ENCODE measurements around the gene ARHGEF4.

ARHGEF4 gene

GRCh38 chr2:130883496-130883895 lies 46.8 kb downstream of the ARHGEF4 start:
- no peak for TF ChIP-seq CTCF (conservative IDR thresholded peaks at IDR 0.05; ENCODE audit: low read length)
- no peak for TF ChIP-seq EZH2phosphoT487 (IDR thresholded peaks at IDR 0.05; ENCODE audit: borderline replicate concordance)
- no peaks in the 10 kb centered on the region for H3K4me1 ChIP-seq (ENCODE audit: insufficient read depth, low read length, poor library complexity, severe bottlenecking)
- no peaks in the 10 kb centered on the region for H3K27me3 ChIP-seq (ENCODE audit: insufficient read depth, low read length, poor library complexity, severe bottlenecking)
- H3K4me3 ChIP-seq (ENCODE audit: low read length, poor library complexity, severe bottlenecking) = no peak overlapping the region
- no peak overlapping the region for H2AFZ ChIP-seq (ENCODE audit: low read length)
- H3K4me2 ChIP-seq (ENCODE audit: low read depth, low read length, poor library complexity, severe bottlenecking) = no peak overlapping the region
- H3K9me3 ChIP-seq (ENCODE audit: insufficient read depth, low read depth, low read length) = no peaks in the 10 kb centered on the region
- H4K20me1 ChIP-seq (ENCODE audit: insufficient read depth, low read length, poor library complexity, severe bottlenecking) = no peaks in the 10 kb centered on the region
- no peak overlapping the region for H3K9ac ChIP-seq (ENCODE audit: low read depth, low read length, poor library complexity, severe bottlenecking)
- H3K36me3 ChIP-seq (ENCODE audit: insufficient read depth, low read length) = no peaks in the 10 kb centered on the region
- H3F3A ChIP-seq (ENCODE audit: low read depth) = no peaks in the 10 kb centered on the region
- no peaks in the 10 kb centered on the region for H3K9me2 ChIP-seq (replicated peaks; ENCODE audit: low read depth, low read length)
- H3K79me2 ChIP-seq (ENCODE audit: insufficient read depth, low read length) = no peaks in the 10 kb centered on the region

- no peaks in the 10 kb centered on the region for H3K9me3 ChIP-seq (ENCODE audit: insufficient read depth, low read depth, low read length)
- H3K27me3 ChIP-seq (ENCODE audit: insufficient read depth, low read length, poor library complexity, severe bottlenecking) = no peaks in the 10 kb centered on the region
- no peaks in the 10 kb centered on the region for H3K79me2 ChIP-seq (ENCODE audit: insufficient read depth, low read length)
- no peaks in the 10 kb centered on the region for H3K36me3 ChIP-seq (ENCODE audit: insufficient read depth, low read length)
- H3F3A ChIP-seq (ENCODE audit: low read depth) = no peaks in the 10 kb centered on the region
- H3K4me1 ChIP-seq (ENCODE audit: insufficient read depth, low read length, poor library complexity, severe bottlenecking) = no peaks in the 10 kb centered on the region
- TF ChIP-seq EZH2phosphoT487 (IDR thresholded peaks at IDR 0.05; ENCODE audit: borderline replicate concordance) (no peak), CTCF (conservative IDR thresholded peaks at IDR 0.05; ENCODE audit: low read length) (no peak)
- no peaks in the 10 kb centered on the region for H4K20me1 ChIP-seq (ENCODE audit: insufficient read depth, low read length, poor library complexity, severe bottlenecking)
- no peak overlapping the region for H3K4me2 ChIP-seq (ENCODE audit: low read depth, low read length, poor library complexity, severe bottlenecking)
- H3K9me2 ChIP-seq (replicated peaks; ENCODE audit: low read depth, low read length) = no peaks in the 10 kb centered on the region
- H3K4me3 ChIP-seq (ENCODE audit: low read length, poor library complexity, severe bottlenecking) = no peak overlapping the region
- H2AFZ ChIP-seq (ENCODE audit: low read length) = no peak overlapping the region
- no peak overlapping the region for H3K9ac ChIP-seq (ENCODE audit: low read depth, low read length, poor library complexity, severe bottlenecking)
Observed at GRCh38 chr2:130884013-130884412, 47.3 kb downstream of the ARHGEF4 start.

GRCh38 chr2:130884503-130884902 lies 47.8 kb downstream of the ARHGEF4 start:
- Histone ChIP-seq H3K4me3 (ENCODE audit: low read length, poor library complexity, severe bottlenecking) (no peak overlapping the region), H3K4me1 (ENCODE audit: insufficient read depth, low read length, poor library complexity, severe bottlenecking) (no peaks in the 10 kb centered on the region), H3K9me3 (ENCODE audit: insufficient read depth, low read depth, low read length) (no peaks in the 10 kb centered on the region), H3K36me3 (ENCODE audit: insufficient read depth, low read length) (no peaks in the 10 kb centered on the region), H2AFZ (ENCODE audit: low read length) (no peak overlapping the region), H3K4me2 (ENCODE audit: low read depth, low read length, poor library complexity, severe bottlenecking) (no peak overlapping the region), H3K9me2 (replicated peaks; ENCODE audit: low read depth, low read length) (no peaks in the 10 kb centered on the region), H4K20me1 (ENCODE audit: insufficient read depth, low read length, poor library complexity, severe bottlenecking) (no peaks in the 10 kb centered on the region), H3K9ac (ENCODE audit: low read depth, low read length, poor library complexity, severe bottlenecking) (no peak overlapping the region), H3K79me2 (ENCODE audit: insufficient read depth, low read length) (no peaks in the 10 kb centered on the region), H3K27me3 (ENCODE audit: insufficient read depth, low read length, poor library complexity, severe bottlenecking) (no peaks in the 10 kb centered on the region), H3F3A (ENCODE audit: low read depth) (no peaks in the 10 kb centered on the region)
- peak; percentile 13; the same call in 1 of the 2 replicates for TF ChIP-seq CTCF (conservative IDR thresholded peaks at IDR 0.05; ENCODE audit: low read length)
- TF ChIP-seq EZH2phosphoT487 (IDR thresholded peaks at IDR 0.05; ENCODE audit: borderline replicate concordance) = no peak

Measured in Loucy (cell line).